ENCODE data around the gene CPSF6.
"Not testable (repeated sequence)": the region's sequence is repeated elsewhere in the genome, so short reads cannot be mapped to it uniquely, and the experiment has no call there.

Gene CPSF6

DNA sequence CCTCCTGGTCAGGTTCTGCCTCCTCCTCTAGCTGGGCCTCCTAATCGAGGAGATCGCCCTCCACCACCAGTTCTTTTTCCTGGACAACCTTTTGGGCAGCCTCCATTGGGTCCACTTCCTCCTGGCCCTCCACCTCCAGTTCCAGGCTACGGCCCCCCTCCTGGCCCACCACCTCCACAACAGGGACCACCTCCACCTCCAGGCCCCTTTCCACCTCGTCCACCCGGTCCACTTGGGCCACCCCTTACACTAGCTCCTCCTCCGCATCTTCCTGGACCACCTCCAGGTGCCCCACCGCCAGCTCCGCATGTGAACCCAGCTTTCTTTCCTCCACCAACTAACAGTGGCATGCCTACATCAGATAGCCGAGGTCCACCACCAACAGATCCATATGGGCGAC is 19.3 kb downstream of the CPSF6 start:
- DNase-seq: no peak

GRCh38 chr12:69262264-69262974 is 23.1 kb downstream of the CPSF6 start:
- no peak for DNase-seq

DNA sequence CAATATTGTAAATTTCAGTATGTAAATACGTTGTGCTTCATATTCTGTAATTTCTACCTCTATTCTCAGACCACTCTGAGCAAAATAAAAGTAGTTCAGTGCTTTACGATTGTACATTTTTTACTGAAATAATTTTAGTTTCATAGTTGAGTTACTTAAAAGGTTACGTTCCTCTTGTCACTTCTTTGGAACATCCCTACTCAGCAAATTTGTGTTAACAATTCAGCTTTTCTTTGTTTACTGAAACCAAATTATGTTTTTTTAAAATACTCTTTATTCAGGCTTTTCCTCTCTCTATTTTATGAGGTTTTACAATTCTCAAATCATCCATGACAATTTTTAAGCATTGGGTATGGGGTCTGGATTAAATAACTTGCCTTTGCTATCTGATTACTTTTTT is 25.8 kb downstream of the CPSF6 start:
- no peak for DNase-seq

GRCh38 chr12:69265633-69266032 is 26.3 kb downstream of the CPSF6 start:
- not testable (repeated sequence) for DNase-seq

GRCh38 chr12:69266036-69266635 is 26.8 kb downstream of the CPSF6 start:
- peak; percentile 44 for DNase-seq

- DNase-seq: no peak
Measured at GRCh38 chr12:69269736-69270135, 30.4 kb downstream of the CPSF6 start.

GRCh38 chr12:69272511-69272910 is 33.1 kb downstream of the CPSF6 start:
- DNase-seq: no peak

- peak; percentile 43 for DNase-seq
Measured at GRCh38 chr12:69274861-69275260, 35.5 kb downstream of the CPSF6 start.

GRCh38 chr12:69275471-69275891 is 36.1 kb downstream of the CPSF6 start:
- no peak for DNase-seq

DNA sequence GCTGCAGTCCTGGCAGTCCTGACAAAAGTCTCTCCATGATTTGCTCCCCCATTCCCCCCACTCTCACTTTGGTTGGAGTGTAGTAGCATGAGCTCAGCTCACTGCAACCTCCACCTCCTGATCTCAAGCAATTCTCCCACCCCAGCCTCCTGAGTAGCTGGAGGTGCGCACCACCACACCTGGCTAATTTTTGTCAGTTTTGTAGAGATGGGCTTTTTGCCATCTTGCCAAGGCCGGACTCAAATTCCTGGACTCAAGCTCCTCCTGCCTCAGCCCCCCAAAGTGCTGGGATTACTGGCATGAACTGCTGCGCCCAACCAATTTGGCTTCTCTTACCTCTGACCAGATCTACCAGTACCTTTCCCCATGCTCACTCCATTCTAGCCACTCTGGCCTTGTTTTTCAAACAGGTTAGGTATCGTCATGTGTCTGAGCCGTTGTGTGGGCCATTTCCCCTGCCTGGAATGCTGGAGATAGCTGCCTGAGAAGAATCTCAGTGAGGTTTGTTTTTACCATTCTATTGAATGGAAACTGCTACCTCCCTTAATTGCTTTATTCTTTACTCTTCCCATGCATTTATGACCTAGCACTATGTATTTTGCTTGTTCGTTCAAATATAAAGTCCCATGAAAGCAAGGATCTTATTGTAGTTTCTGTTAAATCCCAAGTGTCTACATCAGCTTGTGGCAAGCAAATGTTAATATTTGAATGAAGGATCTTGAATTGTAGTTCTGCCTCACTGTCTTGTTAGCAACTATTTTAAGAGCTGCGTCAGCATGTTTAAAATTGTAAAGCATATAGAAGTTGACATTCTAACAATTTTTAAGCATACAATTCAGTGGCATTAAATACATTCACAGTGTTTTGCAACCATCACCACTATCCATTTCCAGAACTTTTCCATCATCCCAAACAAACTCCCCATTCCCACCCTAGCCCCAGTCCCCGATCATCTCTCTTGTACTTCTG is 39.7 kb downstream of the CPSF6 start:
- no peak for DNase-seq

DNA sequence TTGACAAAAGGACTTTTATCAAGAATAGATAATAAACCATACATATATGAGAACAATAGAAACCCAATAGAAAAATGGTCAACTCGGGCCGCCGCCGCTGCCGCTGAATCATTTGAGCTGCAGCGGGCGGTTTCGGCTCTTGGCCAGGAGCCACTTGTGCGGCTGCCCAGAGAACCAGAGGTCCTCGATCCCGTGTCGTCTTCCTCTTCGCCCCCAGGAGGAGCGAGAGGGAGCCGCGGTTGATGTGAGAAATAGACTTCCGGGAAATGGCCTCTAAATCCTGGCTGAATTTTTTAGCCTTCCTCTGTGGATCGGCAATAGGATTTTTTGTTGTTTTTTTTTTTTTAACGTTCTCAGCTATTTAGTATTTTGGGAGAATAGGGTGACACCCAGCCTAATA is 44.8 kb downstream of the CPSF6 start:
- peak; percentile 77 for DNase-seq

GRCh38 chr12:69287556-69287955 is 48.2 kb downstream of the CPSF6 start:
- no peak for DNase-seq

DNA sequence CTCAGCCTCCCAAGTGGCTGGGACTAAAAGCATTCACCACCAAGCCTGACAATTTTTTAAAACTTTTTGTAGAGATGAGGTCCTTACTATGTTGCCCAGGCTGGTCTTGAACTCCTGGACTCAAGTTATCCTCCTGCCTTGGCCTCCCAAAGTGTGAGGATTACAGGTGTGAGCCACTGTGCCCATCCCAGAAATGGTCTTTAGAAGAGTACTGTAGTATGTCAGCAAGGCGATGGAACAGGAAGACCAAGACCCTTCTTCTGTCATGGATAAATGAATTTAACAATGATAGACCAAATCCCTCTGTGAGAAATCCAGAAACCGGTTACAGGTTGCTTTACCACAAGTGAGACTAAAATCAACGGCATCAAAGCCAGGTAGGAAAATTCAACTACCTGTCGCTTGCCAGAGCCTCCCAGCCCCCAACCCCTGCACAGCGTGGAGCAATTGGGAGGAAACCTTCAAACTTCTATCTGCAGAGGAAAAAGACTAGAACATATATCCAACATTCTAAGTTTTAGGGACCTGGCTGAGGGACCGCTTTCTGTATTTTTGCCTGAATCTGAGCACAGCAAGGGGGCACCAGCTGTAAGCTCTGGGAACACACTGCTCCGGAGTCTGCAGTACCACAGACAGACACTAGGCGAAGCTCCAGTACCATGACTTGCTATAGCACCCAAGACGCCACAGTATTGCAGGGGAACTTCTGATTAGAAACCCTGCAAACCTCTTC is 51.3 kb downstream of the CPSF6 start:
- peak; percentile 67 for DNase-seq

DNA sequence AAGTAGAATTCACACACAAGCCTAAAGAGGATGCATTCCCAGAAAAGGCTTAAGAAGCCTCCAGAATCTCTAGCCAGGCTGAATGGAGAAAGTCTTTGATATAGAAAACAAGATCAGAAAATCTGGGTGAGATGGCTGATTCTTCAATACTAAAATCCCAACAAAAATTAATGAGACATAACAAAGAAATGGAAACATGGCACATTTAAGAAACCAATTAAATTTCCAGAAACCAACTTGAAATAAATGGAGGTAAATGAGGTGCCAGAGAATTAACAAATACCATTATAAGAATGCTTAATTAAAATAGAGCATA is 51.9 kb downstream of the CPSF6 start:
- no peak for DNase-seq

DNA sequence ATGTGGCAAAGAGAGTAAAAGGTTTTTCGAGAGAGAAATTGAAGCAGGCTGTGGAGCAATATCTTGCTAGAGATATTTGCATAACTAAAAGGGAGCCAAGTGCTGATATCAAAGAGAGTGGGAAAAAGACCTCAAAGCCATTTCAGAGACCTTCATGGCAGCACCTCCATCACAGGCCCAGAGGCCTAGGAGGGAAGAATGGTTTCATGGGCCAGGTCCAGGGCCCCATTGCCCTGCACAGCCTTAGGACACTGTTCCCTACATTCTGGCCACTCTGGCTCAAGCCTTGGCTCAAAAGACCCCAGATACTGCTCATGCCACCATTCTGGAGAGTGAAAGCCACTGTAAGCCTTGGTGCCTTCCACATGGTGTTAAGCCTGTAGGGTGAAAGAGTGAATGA is 58.8 kb downstream of the CPSF6 start:
- no peak for DNase-seq

DNA sequence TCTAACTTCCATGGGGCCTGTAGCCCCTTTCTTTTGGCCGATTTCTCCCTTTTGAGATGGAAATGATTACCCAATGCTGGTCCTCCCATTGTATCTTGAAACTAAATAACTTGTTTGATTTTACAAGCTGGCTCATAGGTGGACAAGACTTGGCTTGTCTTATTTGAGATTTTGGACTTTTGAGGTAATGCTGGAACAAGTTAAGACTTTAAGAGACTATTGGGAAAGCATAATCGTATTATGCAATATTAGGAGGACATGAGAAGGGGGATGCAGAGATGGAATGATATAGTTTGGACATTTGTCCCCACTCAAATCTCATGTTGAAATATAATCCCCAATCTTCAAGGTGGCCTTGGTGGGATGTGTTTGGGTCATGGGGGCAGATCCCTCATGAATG is 59.6 kb downstream of the CPSF6 start:
- no peak for DNase-seq

GRCh38 chr12:69304284-69304683 is 64.9 kb downstream of the CPSF6 start:
- no peak for DNase-seq

GRCh38 chr12:69309461-69309860 is 70.1 kb downstream of the CPSF6 start:
- DNase-seq: no peak

- DNase-seq: no peak
Measured at GRCh38 chr12:69313209-69313608, 73.8 kb downstream of the CPSF6 start.

DNA sequence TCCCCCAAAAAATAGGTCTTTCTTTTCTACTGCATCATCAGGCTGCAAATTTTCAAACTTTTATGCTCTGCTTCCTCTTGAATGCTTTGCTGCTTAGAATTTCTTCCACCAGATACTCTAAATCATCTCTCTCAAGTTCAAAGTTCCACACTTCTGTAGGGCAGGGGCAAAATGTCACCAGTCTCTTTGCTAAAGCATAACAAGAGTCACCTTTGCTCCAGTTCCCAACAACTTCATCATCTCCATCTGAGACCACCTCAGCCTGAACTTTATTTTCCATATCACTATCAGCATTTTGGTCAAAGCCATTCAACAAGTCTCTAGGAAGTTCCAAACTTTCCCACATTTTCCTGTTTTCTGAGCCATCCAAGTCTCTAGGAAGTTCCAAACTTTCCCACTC is 77.4 kb downstream of the CPSF6 start:
- not testable (repeated sequence) for DNase-seq

DNA sequence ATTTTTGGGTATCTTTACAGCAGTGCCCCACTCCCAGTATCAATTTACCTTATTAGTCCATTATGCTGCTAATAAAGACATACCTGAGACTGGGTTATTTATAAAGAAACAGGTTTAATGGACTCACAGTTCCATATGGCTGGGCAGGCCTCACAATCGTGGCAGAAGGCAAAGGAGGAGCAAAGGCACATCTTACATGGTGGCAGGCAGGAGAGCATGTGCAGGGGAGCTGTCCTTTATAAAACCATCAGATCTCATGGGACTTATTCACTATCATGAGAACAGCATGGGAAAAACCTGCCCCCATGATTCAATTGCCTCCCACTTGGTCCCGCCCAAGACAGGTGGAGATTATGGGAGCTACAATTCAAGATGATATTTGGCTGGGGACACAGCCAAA is 77.9 kb downstream of the CPSF6 start:
- DNase-seq: not testable (repeated sequence)

DNA sequence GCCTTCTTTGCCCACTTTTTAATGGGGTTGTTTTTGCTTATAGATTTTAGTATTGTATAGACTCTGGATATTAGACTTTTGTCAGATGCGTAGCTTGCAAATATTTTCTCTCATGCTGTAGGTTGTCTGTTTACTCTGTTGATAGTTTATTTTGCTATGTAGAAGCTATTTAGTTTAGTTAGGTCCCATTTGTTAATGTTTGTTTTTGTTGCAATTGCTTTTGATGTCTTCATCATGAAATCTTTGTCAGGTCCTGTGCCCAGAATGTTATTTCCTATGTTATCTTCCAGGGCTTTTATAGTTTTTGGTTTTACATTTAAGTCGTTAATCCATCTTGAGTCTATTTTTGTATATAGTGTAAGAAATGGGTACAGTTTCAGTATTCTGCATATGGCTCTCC is 78.9 kb downstream of the CPSF6 start:
- no peak for DNase-seq

- DNase-seq: no peak
Measured at GRCh38 chr12:69321351-69321750, 82.0 kb downstream of the CPSF6 start.
